LNCAP (cell line): ENCODE results near the gene CCDC124.

ENCODE experiments used
- TF ChIP-seq, protein P1 (sequence below): fragments of 450-650 bp; IDR thresholded peaks from 2 replicates; pipeline ENCODE4 v1.5.1; 2017; ENCODE audit warnings: mild to moderate bottlenecking

The CCDC124 gene

DNA sequence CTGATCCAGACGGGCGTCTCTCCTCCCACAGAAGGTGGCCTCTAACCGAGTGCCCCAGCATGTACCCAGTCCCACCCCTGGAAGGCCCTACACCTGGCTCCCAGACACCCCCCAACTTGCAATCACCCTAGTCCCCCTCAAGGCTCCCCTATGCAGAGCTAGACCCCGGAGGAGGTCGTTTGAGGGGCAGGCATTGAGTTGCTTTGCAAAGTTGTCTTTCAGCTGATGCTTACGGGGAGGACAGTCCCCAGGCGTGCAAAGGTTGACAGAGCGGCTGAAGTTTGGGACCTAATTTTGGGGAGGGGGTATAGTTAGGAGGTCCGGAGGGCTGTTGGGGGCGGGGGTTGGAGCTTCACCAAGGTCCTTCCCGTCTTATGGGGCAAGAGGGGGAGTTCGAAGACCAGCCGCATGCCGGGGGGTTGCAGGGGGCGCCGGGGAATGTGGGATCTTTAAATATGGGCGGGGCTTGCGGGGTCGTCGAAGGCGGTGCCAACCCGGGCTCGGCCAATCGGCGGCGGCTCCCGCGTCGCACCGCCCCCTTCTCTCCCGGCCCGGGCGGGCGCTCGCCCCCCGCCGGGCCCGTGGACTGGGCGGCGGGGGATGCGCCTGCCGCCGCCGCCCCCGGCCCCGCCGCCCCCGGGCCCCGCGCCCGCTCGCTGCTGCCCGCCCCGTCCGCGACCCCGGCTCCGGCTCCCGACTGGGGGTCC is 33.9 kb downstream of the CCDC124 start, which contains the start of gene KCNN1:
TSS of gene KCNN1 (plus strand) at position 558 of the 707 bp plus-strand sequence. CDS start 6,782 bp downstream, outside the sequence.
- TF ChIP-seq, protein P1, sequence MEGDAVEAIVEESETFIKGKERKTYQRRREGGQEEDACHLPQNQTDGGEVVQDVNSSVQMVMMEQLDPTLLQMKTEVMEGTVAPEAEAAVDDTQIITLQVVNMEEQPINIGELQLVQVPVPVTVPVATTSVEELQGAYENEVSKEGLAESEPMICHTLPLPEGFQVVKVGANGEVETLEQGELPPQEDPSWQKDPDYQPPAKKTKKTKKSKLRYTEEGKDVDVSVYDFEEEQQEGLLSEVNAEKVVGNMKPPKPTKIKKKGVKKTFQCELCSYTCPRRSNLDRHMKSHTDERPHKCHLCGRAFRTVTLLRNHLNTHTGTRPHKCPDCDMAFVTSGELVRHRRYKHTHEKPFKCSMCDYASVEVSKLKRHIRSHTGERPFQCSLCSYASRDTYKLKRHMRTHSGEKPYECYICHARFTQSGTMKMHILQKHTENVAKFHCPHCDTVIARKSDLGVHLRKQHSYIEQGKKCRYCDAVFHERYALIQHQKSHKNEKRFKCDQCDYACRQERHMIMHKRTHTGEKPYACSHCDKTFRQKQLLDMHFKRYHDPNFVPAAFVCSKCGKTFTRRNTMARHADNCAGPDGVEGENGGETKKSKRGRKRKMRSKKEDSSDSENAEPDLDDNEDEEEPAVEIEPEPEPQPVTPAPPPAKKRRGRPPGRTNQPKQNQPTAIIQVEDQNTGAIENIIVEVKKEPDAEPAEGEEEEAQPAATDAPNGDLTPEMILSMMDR = no peak

DNA sequence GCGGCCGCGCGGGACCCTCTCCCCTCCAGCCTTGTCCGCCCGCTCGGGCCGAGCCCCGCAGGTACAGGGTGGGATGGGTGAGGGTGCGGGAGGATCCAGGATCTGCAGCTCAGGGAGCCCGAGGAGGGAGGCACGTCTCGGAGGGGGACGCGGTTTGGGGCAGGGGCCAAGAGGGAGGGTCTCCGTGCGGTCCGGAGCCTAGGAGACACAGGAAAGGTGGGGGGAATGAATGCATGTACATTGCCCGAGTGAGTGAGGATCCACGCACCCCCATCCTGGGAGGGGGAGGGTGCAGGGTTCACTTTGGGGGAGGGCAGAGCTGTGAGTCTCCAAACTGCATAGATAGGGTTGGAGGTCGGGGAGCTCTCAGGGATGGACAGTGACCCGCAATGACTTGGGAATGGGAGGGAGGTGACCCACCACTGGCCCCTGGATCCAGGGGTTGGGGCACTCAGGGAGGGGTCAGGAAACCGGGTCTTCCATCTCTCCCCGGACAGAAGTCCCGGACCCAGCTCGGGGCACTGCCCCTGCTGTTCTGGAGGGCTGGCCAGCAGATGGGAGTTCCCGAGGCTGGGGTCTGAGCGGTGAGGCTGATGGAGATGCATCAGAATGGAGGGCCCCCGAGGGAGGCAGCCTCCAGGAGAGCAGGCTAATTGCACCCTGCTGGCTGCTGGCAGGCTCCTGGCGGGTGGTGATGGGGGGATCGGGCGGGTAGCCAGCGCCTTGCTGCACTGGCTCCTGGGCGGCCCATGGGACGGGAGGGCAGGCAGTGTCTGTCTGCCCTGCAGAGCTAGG is 34.6 kb downstream of the CCDC124 start:
- TF ChIP-seq, protein P1 = no peak

DNA sequence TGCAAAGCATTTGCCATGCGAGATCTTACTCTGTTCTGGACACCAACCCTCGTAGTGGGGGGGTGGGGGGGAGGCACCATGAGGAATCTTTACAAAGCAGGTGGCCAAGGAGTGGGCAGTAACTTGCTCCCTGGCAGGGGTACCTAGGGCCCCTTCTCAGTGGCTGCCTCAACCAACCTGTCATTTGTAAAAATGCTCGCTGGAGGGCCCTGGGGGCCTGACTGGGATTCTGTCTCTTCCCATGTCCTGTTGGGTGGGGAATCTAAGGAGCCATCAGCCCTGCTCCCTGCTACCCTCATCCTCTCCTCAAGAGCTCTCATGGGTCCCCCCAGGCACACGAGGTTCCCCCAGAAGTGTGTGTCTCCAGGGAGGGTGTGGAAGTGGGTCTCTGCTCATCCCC is 35.5 kb downstream of the CCDC124 start:
- TF ChIP-seq, protein P1 = no peak

DNA sequence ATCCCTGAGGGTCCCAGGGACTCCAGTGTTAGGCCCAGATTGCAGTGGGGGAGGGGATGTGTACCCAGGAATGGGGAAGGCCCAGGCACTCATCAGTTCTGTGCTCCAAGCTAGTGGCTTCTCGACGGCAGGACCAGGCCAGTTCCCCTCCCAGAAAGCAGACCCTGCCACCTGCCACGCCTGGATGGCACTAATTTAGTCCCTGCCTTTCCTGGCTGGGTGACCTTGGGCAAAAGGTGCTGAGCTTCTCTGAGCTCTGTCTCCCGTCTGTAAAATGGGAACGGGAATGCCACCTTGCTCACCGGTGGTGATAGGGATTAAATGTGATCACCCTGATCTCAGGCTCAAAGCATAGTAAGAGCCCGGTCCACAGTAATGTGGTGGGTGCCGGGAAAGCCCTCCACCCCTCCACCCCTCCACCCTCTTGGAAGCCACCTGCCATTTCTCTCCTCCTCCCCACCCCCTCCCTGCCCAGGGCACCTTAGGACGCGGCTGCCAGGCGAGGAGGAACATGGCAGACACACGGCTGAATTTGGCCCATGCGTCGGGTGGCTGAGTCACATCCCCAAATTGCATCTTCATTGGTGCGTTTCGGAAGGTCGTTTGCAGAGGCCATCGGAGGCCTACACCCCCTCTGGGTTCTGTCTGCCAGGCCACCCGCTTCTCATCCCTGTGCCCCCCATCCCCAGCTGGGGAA is 36.4 kb downstream of the CCDC124 start:
- TF ChIP-seq, protein P1 = no peak

DNA sequence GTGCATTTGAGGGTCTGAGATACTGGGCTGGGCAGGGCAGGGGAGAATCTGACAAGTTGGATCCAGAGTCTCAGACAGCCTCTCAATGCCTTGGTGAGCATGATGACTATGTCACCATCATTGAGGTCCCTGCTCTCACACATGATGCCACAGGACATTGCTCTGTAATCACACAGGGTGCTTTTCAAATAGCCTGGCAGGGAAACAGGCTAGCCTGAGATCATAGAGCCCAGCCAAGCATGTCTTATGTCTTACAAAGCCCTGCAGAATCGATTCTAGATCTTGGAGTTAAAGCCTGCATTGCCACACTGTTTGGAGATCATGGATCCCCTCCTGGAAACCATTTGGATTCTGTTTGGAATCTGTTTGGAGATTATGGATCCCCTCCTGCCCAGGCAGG is 39.4 kb downstream of the CCDC124 start:
- TF ChIP-seq, protein P1 = no peak

DNA sequence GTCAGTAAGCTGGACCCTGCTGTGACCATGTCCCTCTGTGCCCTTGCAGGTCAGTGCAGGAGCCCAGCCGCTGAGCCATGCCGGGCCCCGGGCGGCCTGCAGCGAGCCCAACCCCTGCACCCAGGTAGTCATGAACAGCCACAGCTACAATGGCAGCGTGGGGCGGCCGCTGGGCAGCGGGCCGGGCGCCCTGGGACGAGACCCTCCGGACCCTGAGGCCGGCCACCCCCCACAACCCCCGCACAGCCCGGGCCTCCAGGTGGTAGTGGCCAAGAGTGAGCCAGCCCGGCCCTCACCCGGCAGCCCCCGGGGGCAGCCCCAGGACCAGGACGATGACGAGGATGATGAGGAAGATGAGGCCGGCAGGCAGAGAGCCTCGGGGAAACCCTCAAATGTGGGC is 40.9 kb downstream of the CCDC124 start:
- TF ChIP-seq, protein P1 = no peak

DNA sequence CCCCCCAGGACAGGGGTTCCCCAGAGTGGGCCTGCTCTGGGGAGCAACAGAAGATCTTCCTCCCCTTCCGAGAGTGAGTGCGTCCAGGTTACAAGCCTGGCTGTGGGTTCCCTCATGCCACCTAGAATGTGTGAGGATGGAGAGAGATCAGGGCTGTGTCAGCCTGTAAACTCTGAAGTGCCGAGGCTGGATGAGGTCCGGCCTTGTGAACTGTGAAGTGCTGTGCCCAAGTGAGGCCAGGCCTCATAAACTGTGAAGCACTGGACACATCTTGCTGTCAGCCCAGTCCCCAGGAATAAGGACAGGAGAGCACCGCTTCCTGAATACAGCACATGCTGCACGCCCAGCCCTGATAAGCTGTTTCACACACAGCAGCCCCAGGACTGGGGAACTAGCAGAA is 41.7 kb downstream of the CCDC124 start:
- TF ChIP-seq, protein P1 = no peak
